ENCODE measurements around the gene NOTCH2. TPM values are rescaled to one million over a fixed set of nuclear protein-coding genes. Genes with fewer than 3 reads are reported as not detected.
A peak's percentile ranks its signal among the peaks of the same experiment; 100 is the strongest.
"Not testable (repeated sequence)": the region's sequence is repeated elsewhere in the genome, so short reads cannot be mapped to it uniquely, and the experiment has no call there.

The NOTCH2 gene
- total RNA-seq = 131 TPM

- peak; percentile 71 for DNase-seq (ENCODE audit: low spot score)
These were observed at the start of gene NOTCH2 for GRCh38 chr1:120069067-120069919. Gene NOTCH2 (minus strand): TSS chr1:120069662. CDS start chr1:120069406, 256 bp downstream.

GRCh38 chr1:120117371-120118177, 48.1 kb upstream of the NOTCH2 start:
- peak; percentile 51 for DNase-seq (ENCODE audit: low spot score)

DNA sequence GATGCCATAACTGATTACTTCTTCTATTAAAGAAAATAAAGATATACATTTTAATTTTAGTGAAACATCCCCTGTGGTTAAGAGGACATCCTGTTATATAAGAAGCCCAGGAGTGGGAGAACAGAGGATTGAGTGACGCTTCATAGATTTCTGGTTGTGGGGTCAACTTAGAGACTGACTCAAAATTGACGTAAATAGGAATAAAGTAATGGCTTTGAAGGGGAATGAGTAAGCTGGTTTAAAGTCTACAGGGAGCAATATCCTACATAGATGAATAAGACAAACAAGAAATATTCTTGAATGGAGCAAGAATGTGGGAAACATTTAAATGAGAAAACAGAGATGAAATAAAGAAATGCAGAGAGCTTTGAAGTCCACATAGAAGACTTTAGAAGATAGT, 46.6 kb upstream of the NOTCH2 start:
- DNase-seq (ENCODE audit: low spot score) = not testable (repeated sequence)

DNA sequence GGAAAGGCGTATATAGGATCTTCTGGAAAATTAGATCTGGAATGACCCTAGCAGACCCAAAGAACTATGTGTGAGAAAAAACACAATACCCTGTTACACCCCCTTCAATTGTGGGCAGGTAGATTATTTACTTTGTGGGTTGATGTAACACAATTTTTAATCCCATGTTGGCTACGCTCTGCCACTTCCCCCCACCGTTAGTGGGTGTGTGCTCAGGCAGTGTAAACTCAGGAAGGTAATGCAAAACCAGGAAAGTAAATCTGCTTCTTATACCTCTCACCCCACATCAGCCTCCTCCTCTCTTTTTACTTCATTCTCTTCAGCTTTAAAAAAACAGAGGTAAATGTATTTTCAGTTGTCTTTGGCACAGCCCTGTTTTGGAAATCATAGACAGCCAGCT, 43.7 kb upstream of the NOTCH2 start:
- DNase-seq (ENCODE audit: low spot score) = not testable (repeated sequence)

- not testable (repeated sequence) for DNase-seq (ENCODE audit: low spot score)
These were observed 42.8 kb upstream of the NOTCH2 start for GRCh38 chr1:120112212-120112611.

DNA sequence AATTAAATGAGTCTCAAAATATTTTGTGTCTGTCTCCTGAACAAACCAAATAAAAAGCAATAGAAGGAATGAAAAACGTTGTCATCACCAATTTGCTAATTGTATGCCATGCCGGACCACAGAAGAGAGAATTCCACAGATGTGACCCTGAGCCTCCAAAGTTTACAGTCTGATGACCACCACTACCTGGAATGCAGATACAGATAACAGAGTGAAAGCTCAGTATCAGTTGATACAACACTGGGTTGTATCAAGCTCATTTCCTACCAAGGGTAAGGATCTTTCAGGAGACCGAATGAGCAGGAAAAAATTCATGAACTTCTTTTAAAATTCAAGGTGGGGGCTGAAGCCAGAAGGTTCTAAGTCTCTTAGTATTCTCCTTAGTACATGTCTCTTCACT, 42.3 kb upstream of the NOTCH2 start:
- DNase-seq (ENCODE audit: low spot score) = not testable (repeated sequence)

- not testable (repeated sequence) for DNase-seq (ENCODE audit: low spot score)
These were observed 41.5 kb upstream of the NOTCH2 start for GRCh38 chr1:120111008-120111407.

GRCh38 chr1:120109656-120110055, 40.2 kb upstream of the NOTCH2 start:
- not testable (repeated sequence) for DNase-seq (ENCODE audit: low spot score)

DNA sequence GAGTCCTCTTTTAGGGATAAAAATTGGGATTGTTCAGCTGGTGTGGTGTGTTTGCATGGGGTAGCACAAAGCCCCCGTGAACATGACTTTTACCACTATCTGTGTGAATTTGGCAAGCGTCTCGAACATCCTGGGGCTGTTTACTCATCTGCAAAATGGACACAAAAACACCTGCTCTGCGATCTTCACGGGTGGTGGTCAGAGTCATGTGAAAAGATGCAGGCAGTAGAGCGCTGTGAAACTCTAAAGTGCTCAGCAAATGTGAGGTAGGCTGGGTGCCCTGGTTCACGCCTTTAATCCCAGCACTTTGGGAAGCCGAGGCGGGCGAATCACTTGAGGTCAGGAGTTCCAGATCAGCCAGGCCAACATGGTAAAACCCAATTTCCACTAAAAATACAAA, 39.7 kb upstream of the NOTCH2 start:
- not testable (repeated sequence) for DNase-seq (ENCODE audit: low spot score)

DNA sequence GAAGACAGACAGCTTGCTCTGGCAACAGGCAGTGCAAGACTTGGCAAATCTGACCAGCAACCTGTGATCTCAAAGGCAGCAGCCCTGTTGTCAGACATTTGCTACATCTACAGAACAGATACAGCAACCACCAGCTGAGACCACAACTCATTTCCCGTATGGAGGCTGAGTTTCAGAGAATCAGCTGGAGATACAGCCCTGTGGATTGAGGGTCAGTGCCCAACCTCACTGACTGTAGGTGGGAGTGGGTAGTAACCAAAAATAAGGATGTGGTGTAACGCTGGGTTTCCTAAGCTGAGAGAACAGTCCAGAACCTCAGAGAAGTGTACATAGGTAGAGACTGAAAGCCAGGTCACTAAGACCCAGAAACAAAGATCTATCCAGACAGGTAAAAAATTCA, 35.8 kb upstream of the NOTCH2 start:
- not testable (repeated sequence) for DNase-seq (ENCODE audit: low spot score)

DNA sequence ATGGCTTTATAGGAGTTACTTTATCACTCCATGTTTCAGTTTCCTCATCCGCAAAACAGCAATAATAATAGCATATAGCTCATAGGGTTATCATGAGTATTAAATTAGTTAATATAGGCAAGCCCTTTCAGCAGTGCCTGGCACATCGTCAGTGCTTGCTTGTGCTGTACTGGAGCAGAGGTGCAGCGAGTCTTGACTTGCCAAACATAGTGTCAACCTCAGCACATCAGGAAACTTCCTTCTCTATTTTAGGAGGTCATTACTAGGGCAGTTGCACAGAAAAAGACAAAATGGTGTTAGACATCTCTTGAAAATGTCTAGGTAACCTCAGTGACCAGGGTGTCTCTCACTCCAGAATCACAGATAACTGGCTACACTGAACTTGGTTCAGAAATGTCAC, 34.3 kb upstream of the NOTCH2 start:
- not testable (repeated sequence) for DNase-seq (ENCODE audit: low spot score)

GRCh38 chr1:120101593-120101992, 32.1 kb upstream of the NOTCH2 start:
- not testable (repeated sequence) for DNase-seq (ENCODE audit: low spot score)

- DNase-seq (ENCODE audit: low spot score) = not testable (repeated sequence)
These were observed 31.1 kb upstream of the NOTCH2 start for GRCh38 chr1:120100590-120100989.

- DNase-seq (ENCODE audit: low spot score) = not testable (repeated sequence)
These were observed 29.7 kb upstream of the NOTCH2 start for GRCh38 chr1:120098986-120099759.

- DNase-seq (ENCODE audit: low spot score) = peak; percentile 24
These were observed 27.6 kb upstream of the NOTCH2 start for GRCh38 chr1:120096981-120097545.

DNA sequence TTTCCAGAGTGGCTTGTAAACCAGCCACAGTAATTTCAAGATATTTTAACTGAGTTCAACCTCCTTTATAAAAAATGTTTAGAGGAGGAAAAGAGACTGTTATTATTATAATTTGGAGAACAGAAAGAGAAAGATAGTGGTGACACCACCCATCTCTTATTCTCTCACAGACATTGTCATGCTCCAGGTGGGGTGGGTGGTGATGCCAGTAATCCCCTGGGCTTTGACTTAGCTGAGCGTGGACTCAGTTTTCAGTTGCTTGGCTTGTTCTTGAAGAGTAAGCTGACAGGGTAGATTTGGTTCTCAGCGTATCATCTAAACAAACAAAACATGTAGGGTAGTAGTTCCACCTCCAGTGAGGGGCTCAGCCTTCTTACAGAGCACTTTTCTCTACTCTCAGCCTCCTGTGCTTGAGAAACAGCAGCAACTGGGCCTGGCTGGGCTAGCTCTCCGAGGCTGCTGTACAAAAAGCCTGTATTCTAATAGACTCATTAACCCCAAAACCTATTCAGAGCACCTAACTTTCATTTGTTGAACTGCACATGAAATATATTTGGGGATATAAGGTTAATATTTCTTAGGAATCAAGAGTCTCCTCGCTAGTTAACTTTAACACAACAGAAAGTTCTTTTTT, 24.2 kb upstream of the NOTCH2 start:
- not testable (repeated sequence) for DNase-seq (ENCODE audit: low spot score)

- not testable (repeated sequence) for DNase-seq (ENCODE audit: low spot score)
These were observed 23.1 kb upstream of the NOTCH2 start for GRCh38 chr1:120092232-120093218.

GRCh38 chr1:120090830-120091229, 21.4 kb upstream of the NOTCH2 start:
- not testable (repeated sequence) for DNase-seq (ENCODE audit: low spot score)

DNA sequence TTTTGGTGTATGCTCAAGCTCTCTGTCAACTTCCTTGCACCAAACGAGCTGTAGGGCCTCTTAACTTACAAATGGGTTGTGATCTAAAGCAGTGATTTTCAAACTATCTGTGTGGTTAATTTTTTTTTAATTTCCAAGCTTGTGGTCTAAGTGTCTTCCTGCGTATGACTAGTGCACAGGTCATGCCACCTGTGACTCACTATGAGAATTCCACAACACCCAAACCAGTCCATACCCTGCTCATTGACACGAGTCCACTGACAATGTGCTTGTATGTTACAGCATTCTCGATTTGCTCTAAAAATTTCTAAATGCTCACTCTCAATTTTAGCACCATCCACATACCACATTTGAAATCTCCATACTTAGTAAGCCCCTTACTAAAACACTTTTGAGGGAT, 18.5 kb upstream of the NOTCH2 start:
- DNase-seq (ENCODE audit: low spot score) = not testable (repeated sequence)

- not testable (repeated sequence) for DNase-seq (ENCODE audit: low spot score)
These were observed 405 bp upstream of the NOTCH2 start for GRCh38 chr1:120069920-120070214.

Measured in mucosa of gallbladder (tissue), 1 donor.